Heart right ventricle (tissue), 16 donors: ENCODE measurements around the gene SCARB1. TPM values are rescaled to one million over a fixed set of nuclear protein-coding genes. Genes with fewer than 3 reads are reported as not detected.

Experiments used
- ATAC-seq, 8 donors: fragments of 200-7000 bp; cut with Tn5 transposase; one replicate each; pipeline ENCODE4 v1.9.1; 2020; ENCODE audit warnings: mild to moderate bottlenecking in 8 of 8, moderate library complexity in 8 of 8, moderate number of reproducible peaks in 1 of 8
- DNase-seq, 2 donors: peaks; one replicate each; pipeline ENCODE4 v3.0.0-alpha.2; 2020
- H3K27ac ChIP-seq, 10 donors: fragments of 200-600 bp; sonication (generic) in 2 of 10; one replicate each; pipeline versions ENCODE4 v1.5.0 to v1.8.0; 2020 to 2022; ENCODE audit warnings: mild to moderate bottlenecking in 3 of 10
- H3K27me3 ChIP-seq, 7 donors: fragments of 200-600 bp; one replicate each; pipeline ENCODE4 v1.8.0; 2021 to 2022; ENCODE audit warnings: mild to moderate bottlenecking in 2 of 7
- H3K36me3 ChIP-seq, 9 donors: fragments of 200-600 bp; sonication (generic) in 1 of 9; one replicate each; pipeline versions ENCODE4 v1.5.0 to v1.8.0; 2020 to 2022; ENCODE audit warnings: mild to moderate bottlenecking in 2 of 9
- H3K4me1 ChIP-seq, 9 donors: fragments of 200-600 bp; sonication (generic) in 1 of 9; one replicate each; pipeline versions ENCODE4 v1.5.0 to v1.8.0; 2020 to 2022; ENCODE audit warnings: mild to moderate bottlenecking in 4 of 9
- H3K4me3 ChIP-seq, 10 donors: fragments of 200-600 bp; sonication (generic) in 2 of 10; one replicate each; pipeline versions ENCODE4 v1.5.0 to v1.8.0; 2020 to 2022; ENCODE audit warnings: mild to moderate bottlenecking in 7 of 10, moderate library complexity in 2 of 10
- H3K9me3 ChIP-seq, 11 donors: fragments of 200-600 bp in 10 of 11; sonication (generic) in 2 of 11; one replicate each; pipeline versions ENCODE4 v1.5.0 to v1.8.0; 2013 to 2022; ENCODE audit warnings: mild to moderate bottlenecking in 2 of 11, control low read depth in 1 of 11, moderate library complexity in 1 of 11
- CTCF ChIP-seq, 9 donors: fragments of 200-600 bp; sonication (generic) in 2 of 9; IDR thresholded peaks; one replicate each; pipeline versions ENCODE4 v1.5.0 to v1.8.0; 2021 to 2022; ENCODE audit warnings: antibody characterized with exemption in 9 of 9, mild to moderate bottlenecking in 5 of 9, moderate library complexity in 1 of 9
- WGBS, 2 donors: extraction: QIAGEN DNeasy Blood & Tissue Kit; methylation state at CpG; one replicate each; pipeline ENCODE4 v1.1.7; 2013; ENCODE audit warnings: inconsistent platforms in 1 of 2; 5-methylcytosine and 5-hydroxymethylcytosine counted together
- intact Hi-C, 10 donors: fragments of 100-400 bp; cut with DNase I; formaldehyde crosslinking; loops; one replicate each; pipeline versions ENCODE4 v1.11.1 to v1.14.2; 2022
- polyA plus RNA-seq, 2 donors: library from polyadenylated mRNA; stranded (reverse); fragments of 200-250 nt; gene quantifications; one replicate each; pipeline ENCODE4 v1.2.3, GENCODE V29; 2013
- total RNA-seq, 10 donors: library from RNA; stranded (reverse); fragmentation: NEBNext Ultra II Directional in 3 of 10; extraction: Animal tissue kit (Norgen Biotek cat#: 25700) in 3 of 10; gene quantifications; one replicate each; pipeline versions ENCODE4 v1.2.1 to v1.2.4, GENCODE V29; 2021 to 2023
- donor health status: Arrhythmogenic right ventricular cardiomyopathy.
- donor health status: ischemic (EF 13 %, LVEDD 7.1; RV severe dilation, severe dysfunction).
- donor health status: healthy with polysubstance abuse.
- donor health status: DM: no; HTN: yes; CAD: no.
- donor health status: DM: no; HTN: no; CAD: no.
- donor health status: ischemic (EF 25% LVEDD 6.9; RV normal size, moderate dysfunction).
- donor health status: ischemic (EF 25% LVEDD 5.7; RV mildly dilated, moderate dysfunction).
- donor health status: healthy.
- donor health status: DM: yes; HTN: yes; CAD: no.
- donor health status: Ischemic cardiomyopathy.
- donor health status: ischemic (EF 35%, LVEDD 5.7; RV mildly dilated, moderate dysfunction).
- donor health status: nonischemic (EF 11% LVEDD 7.7; RV severe dilation, severe dysfunction).
- donor health status: DM: yes; HTN: yes; CAD: no.
- donor health status: PGD.
- donor health status: ischemic (EF 29% LVEDD 5.4; RV normal size, mild dysfunction).
- donor health status: nonischemic (EF 23%, LVEDD 6.1; RV moderate dilation, normal function).

Gene SCARB1
- total and polyA plus RNA-seq, 12 donors: 7.7 to 19.9 (median 11.5) TPM

DNA sequence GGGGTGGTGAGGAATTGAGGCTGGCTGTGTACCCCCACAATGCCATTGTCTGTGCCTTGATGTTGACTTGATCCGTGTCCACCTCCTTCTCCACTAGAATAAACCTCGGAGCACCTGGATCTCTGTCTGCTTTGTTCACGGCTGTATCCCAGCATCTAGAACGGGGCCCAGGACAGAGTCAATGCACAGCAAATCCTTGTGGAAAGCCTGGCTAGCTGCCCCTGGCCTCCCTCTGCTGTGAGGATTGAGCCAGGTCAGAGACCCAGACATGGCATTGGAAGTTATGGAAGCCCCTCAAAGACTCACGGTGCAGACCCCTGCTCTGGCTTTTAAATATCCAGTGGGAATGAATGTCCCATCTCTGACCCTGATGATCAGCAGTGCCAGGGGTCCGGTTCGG lies 109.2 kb downstream of the SCARB1 start:
- 89 to 91% methylated on average over 7 of the region's 7 CpGs for WGBS, 2 donors
- intact Hi-C loops: loop anchor here in 1 of 10 donors (5.0 kb wide), 1 partner anchor 252 kb away; no protein-coding TSS in a partner anchor
- peaks cover 23 to 56% (median 43%) of the 10 kb centered on the region in 9 donors for H3K4me1 ChIP-seq
- H3K36me3 ChIP-seq: no peaks in the 10 kb centered on the region
- no peak for TF ChIP-seq CTCF (IDR thresholded peaks at IDR 0.05)
- no peak for DNase-seq
- H3K4me3 ChIP-seq: no peak overlapping the region
- H3K9me3 ChIP-seq: peaks cover 0 to 13% (median 0%) of the 10 kb centered on the region in 11 donors
- H3K27ac ChIP-seq: peak overlapping the region; percentile 77 to 91 (median 84)
- no peak for ATAC-seq
- H3K27me3 ChIP-seq: no peaks in the 10 kb centered on the region

DNA sequence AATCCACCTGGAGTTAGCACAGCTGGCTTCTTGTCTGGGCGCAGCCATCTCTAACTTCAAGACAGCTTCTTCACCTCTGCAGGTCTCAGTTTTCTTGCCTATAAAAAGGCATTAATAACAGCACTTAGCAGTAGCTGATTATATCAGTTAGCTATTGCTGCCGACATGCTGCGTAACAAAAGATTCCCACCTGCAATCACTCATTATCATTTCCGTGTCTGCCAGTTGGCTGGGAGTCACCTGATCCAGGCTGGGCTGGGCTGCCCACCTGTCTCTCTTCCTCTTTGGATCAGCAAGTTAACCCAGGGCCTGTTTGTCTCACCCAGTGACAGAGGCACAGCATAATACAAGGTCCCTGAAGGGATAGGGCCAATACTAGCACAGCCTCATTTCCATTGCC lies 109.7 kb downstream of the SCARB1 start:
- ATAC-seq: no peak
- TF ChIP-seq CTCF (IDR thresholded peaks at IDR 0.05): no peak
- WGBS, 2 donors: 97 to 98% methylated on average over 4 of the region's 4 CpGs
- Histone ChIP-seq H3K36me3 (no peaks in the 10 kb centered on the region), H3K27ac (peak overlapping the region in 9 of 10 donors; percentile 77 to 91 (median 84)), H3K4me1 (peaks cover 19 to 51% (median 38%) of the 10 kb centered on the region in 9 donors), H3K27me3 (no peaks in the 10 kb centered on the region), H3K4me3 (no peak overlapping the region), H3K9me3 (peaks cover 0 to 13% (median 0%) of the 10 kb centered on the region in 11 donors)
- DNase-seq: no peak
- intact Hi-C loops: loop anchor here in 1 of 10 donors (5.0 kb wide), 1 partner anchor 252 kb away; no protein-coding TSS in a partner anchor

GRCh38 chr12:124753228-124753591 lies 110.5 kb downstream of the SCARB1 start:
- no peak overlapping the region for H3K4me3 ChIP-seq
- no peaks in the 10 kb centered on the region for H3K27me3 ChIP-seq
- peaks cover 16 to 44% (median 32%) of the 10 kb centered on the region in 9 donors for H3K4me1 ChIP-seq
- DNase-seq: no peak
- 78 to 84% methylated on average over 11 of the region's 11 CpGs for WGBS, 2 donors
- intact Hi-C loops: loop anchor here in 1 of 10 donors (5.0 kb wide), 1 partner anchor 251 kb away; no protein-coding TSS in a partner anchor
- ATAC-seq: no peak
- H3K36me3 ChIP-seq: no peaks in the 10 kb centered on the region
- H3K9me3 ChIP-seq: peaks cover 0 to 13% (median 0%) of the 10 kb centered on the region in 11 donors
- no peak for TF ChIP-seq CTCF (IDR thresholded peaks at IDR 0.05)
- peak overlapping the region in 6 of 10 donors; percentile 1 to 91 (median 72) for H3K27ac ChIP-seq

DNA sequence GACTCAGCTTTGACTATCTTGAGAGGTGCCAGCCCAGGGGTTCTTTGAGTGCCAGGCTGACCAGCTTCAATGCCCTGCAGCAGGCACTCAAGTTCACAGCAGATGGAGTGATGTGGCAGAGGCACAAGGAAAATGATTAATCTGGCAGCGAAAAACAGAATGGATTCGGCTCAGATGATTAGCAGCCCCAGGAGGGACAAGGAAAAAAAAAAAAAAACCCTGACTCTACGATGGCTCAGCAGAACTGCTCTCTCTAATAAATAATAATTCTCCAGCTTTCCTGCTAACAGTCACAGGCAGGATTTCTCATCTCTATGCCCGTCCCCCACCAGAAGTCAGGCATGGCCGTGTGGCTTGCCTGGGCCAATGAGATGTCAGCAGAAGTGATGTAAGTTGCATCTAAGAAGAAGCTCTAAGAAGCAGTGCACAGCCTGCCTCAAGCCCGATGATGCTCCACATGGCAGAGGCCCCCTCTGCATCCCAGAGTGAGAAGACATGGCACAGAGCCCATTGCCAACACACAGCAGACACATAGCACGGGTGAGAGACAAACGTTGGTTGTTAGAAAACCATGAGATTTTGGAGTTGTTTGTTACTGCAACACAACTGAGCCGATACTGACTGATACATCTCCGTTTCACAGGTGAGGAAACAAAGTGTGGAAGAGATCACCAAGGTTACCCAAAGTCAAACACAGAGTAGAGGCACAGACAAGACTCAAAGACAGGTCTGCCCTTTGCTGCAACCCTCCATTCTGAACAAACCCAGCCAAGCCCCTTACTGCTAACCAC lies 111.0 kb downstream of the SCARB1 start:
- H3K27me3 ChIP-seq: no peaks in the 10 kb centered on the region
- ATAC-seq (peak in 1 of 8 donors; percentile 21), DNase-seq (no peak)
- intact Hi-C loops: loop anchor here in 1 of 10 donors (5.0 kb wide), 1 partner anchor 250 kb away; no protein-coding TSS in a partner anchor
- WGBS, 2 donors: 71 to 80% methylated on average over 10 of the region's 10 CpGs
- H3K4me3 ChIP-seq: no peak overlapping the region
- no peak for TF ChIP-seq CTCF (IDR thresholded peaks at IDR 0.05)
- peaks cover 16 to 47% (median 30%) of the 10 kb centered on the region in 9 donors for H3K4me1 ChIP-seq
- no peaks in the 10 kb centered on the region for H3K36me3 ChIP-seq
- H3K9me3 ChIP-seq: peaks cover 0 to 10% (median 0%) of the 10 kb centered on the region in 11 donors
- H3K27ac ChIP-seq: peak overlapping the region in 6 of 10 donors; percentile 1 to 91 (median 72)
